CD14-positive monocyte (primary cell): ENCODE results near the gene TMEM119. TPM values are rescaled to one million over a fixed set of nuclear protein-coding genes. Genes with fewer than 3 reads are reported as not detected.

ENCODE experiments used
- DNase-seq, 3 donors: peaks; one replicate each; pipeline ENCODE4 v3.0.0-alpha.2; 2011 to 2022
- H2AFZ ChIP-seq: 2 replicates; pipeline ENCODE4 v1.6.0; 2012; ENCODE audit warnings: mild to moderate bottlenecking, low read depth, low read length, inconsistent platforms; ENCODE audit not compliant: insufficient read depth, poor library complexity, severe bottlenecking
- H3K27ac ChIP-seq, 2 donors: 1 replicate in 1 of 2; 2 replicates in 1 of 2; pipeline ENCODE4 v1.5.1; 2012 to 2013; ENCODE audit warnings: low read length in 2 of 2, control low read depth in 1 of 2, inconsistent platforms in 1 of 2, low read depth in 1 of 2, mild to moderate bottlenecking in 1 of 2
- H3K27me3 ChIP-seq, 2 donors: one replicate each; pipeline versions ENCODE4 v1.6.0 to v1.6.1; 2011 to 2013; ENCODE audit warnings: low read length in 2 of 2; ENCODE audit not compliant: control insufficient read depth in 2 of 2, insufficient read depth in 2 of 2
- H3K36me3 ChIP-seq, 2 donors: replicated peaks in 1 of 2; 1 replicate in 1 of 2; 2 replicates in 1 of 2; pipeline versions ENCODE4 v1.5.1 to v1.6.1; 2012 to 2013; ENCODE audit warnings: low read length in 2 of 2, control low read depth in 1 of 2, inconsistent platforms in 1 of 2, mild to moderate bottlenecking in 1 of 2; ENCODE audit not compliant: insufficient read depth in 2 of 2, control insufficient read depth in 1 of 2
- H3K4me1 ChIP-seq, 2 donors: 1 replicate in 1 of 2; 2 replicates in 1 of 2; pipeline versions ENCODE4 v1.5.1 to v1.6.1; 2012 to 2013; ENCODE audit warnings: low read length in 2 of 2, control low read depth in 1 of 2, inconsistent platforms in 1 of 2, mild to moderate bottlenecking in 1 of 2, moderate library complexity in 1 of 2; ENCODE audit not compliant: insufficient read depth in 2 of 2, control insufficient read depth in 1 of 2
- H3K4me2 ChIP-seq: replicated peaks from 2 replicates; pipeline ENCODE3; 2012; ENCODE audit warnings: low read length, moderate library complexity, mild to moderate bottlenecking; ENCODE audit not compliant: poor library complexity, severe bottlenecking; ENCODE audit errors: extremely low read depth
- H3K4me3 ChIP-seq, 3 experiments: fragments of 200-600 bp in 1 of 3; sonication (generic) in 1 of 3; replicated peaks in 1 of 3; 1 replicate in 2 of 3; 2 replicates in 1 of 3; pipeline ENCODE4 v1.5.1; 2011 to 2013; ENCODE audit warnings: low read length in 3 of 3, mild to moderate bottlenecking in 3 of 3, control low read depth in 2 of 3, low read depth in 2 of 3, inconsistent platforms in 1 of 3, moderate library complexity in 1 of 3
- H3K79me2 ChIP-seq: 2 replicates; pipeline ENCODE4 v1.6.0; 2012; ENCODE audit warnings: mild to moderate bottlenecking, control low read depth, inconsistent platforms, low read length, moderate library complexity; ENCODE audit not compliant: insufficient read depth
- H3K9ac ChIP-seq: 2 replicates; pipeline ENCODE4 v1.6.0; 2017; ENCODE audit warnings: low read length, mild to moderate bottlenecking; ENCODE audit not compliant: insufficient read depth, poor library complexity, severe bottlenecking
- H3K9me3 ChIP-seq, 2 donors: replicated peaks in 1 of 2; 1 replicate in 1 of 2; 2 replicates in 1 of 2; pipeline versions ENCODE4 v1.5.1 to v1.6.1; 2012 to 2013; ENCODE audit warnings: low read length in 2 of 2, control low read depth in 1 of 2; ENCODE audit not compliant: control insufficient read depth in 1 of 2, insufficient read depth in 1 of 2
- H4K20me1 ChIP-seq: 2 replicates; pipeline ENCODE4 v1.6.0; 2012; ENCODE audit warnings: mild to moderate bottlenecking, low read length, control low read depth, moderate library complexity; ENCODE audit not compliant: insufficient read depth
- H3K27ac Mint-ChIP-seq, 7 donors: one replicate each; pipeline ENCODE4 v1.8.0; 2020; ENCODE audit warnings: mild to moderate bottlenecking in 7 of 7, mixed read lengths in 7 of 7, moderate library complexity in 6 of 7, inconsistent platforms in 2 of 7
- H3K27me3 Mint-ChIP-seq, 3 donors: one replicate each; pipeline ENCODE4 v1.8.0; 2021 to 2022; ENCODE audit warnings: low read depth in 3 of 3, mild to moderate bottlenecking in 3 of 3, mixed read lengths in 3 of 3, moderate library complexity in 3 of 3, inconsistent platforms in 1 of 3
- H3K36me3 Mint-ChIP-seq, 2 donors: one replicate each; pipeline ENCODE4 v1.8.0; 2020; ENCODE audit warnings: mixed read lengths in 2 of 2, inconsistent platforms in 1 of 2, mild to moderate bottlenecking in 1 of 2
- H3K4me1 Mint-ChIP-seq: one replicate; pipeline ENCODE4 v1.8.0; 2020; ENCODE audit warnings: mild to moderate bottlenecking, mixed read lengths
- H3K4me3 Mint-ChIP-seq, 2 donors: one replicate each; pipeline ENCODE4 v1.8.0; 2020; ENCODE audit warnings: mild to moderate bottlenecking in 2 of 2, mixed read lengths in 2 of 2, moderate library complexity in 1 of 2
- H3K9me3 Mint-ChIP-seq, 7 donors: one replicate each; pipeline ENCODE4 v1.8.0; 2020 to 2022; ENCODE audit warnings: mixed read lengths in 7 of 7, mild to moderate bottlenecking in 6 of 7, moderate library complexity in 6 of 7, inconsistent platforms in 2 of 7
- CTCF ChIP-seq: fragments of 200-600 bp; IDR thresholded peaks from one replicate; pipeline ENCODE4 v1.8.0; 2022; ENCODE audit warnings: antibody characterized with exemption, mild to moderate bottlenecking
- WGBS: methylation state at CpG from one replicate; pipeline ENCODE4 v1.1.5; 2013; ENCODE audit warnings: missing lambda C conversion rate; ENCODE audit not compliant: insufficient coverage; 5-methylcytosine and 5-hydroxymethylcytosine counted together
- intact Hi-C, 2 donors: fragments of 100-400 bp; cut with micrococcal nuclease; formaldehyde crosslinking; loops; one replicate each; pipeline versions ENCODE4 v1.15.0 to v1.15.1; 2023
- polyA plus RNA-seq, 3 donors: library from polyadenylated mRNA; depleted of rRNA in 1 of 3; unstranded in 2 of 3; stranded (reverse) in 1 of 3; fragments of 300-500 nt in 2 of 3; fragments of >200 nt in 1 of 3; fragmentation: Illumina TruSeq in 2 of 3; gene quantifications; 1 replicate in 2 of 3; 2 replicates in 1 of 3; pipeline ENCODE4 v1.2.3, GENCODE V29; 2012 to 2021

Gene TMEM119
- polyA plus RNA-seq, 3 donors: 0.18 to 0.85 (median 0.56) TPM

GRCh38 chr12:108608616-108609015, 10.7 kb upstream of the TMEM119 start:
- 70% methylated on average over 4 of the region's 5 CpGs for WGBS
- Histone ChIP-seq H3K27ac (no peak overlapping the region), H3K27me3 (peaks cover 0 to 5% of the 10 kb centered on the region in 2 donors), H2AFZ (no peak overlapping the region), H3K9ac (no peak overlapping the region), H3K36me3 (no peaks in the 10 kb centered on the region), H3K79me2 (no peaks in the 10 kb centered on the region), H3K4me2 (no peak overlapping the region), H4K20me1 (no peaks in the 10 kb centered on the region), H3K4me1 (no peaks in the 10 kb centered on the region), H3K9me3 (no peaks in the 10 kb centered on the region), H3K4me3 (no peak overlapping the region)
- H3K4me3 Mint-ChIP-seq: no peak overlapping the region
- H3K27ac Mint-ChIP-seq: no peak overlapping the region
- peaks cover 9 to 19% (median 18%) of the 10 kb centered on the region in 3 donors for H3K27me3 Mint-ChIP-seq
- TF ChIP-seq CTCF: no peak
- no peak for DNase-seq
- no peaks in the 10 kb centered on the region for H3K36me3 Mint-ChIP-seq
- H3K4me1 Mint-ChIP-seq: no peaks in the 10 kb centered on the region
- H3K9me3 Mint-ChIP-seq: peaks cover 0 to 3% (median 0%) of the 10 kb centered on the region in 7 donors
- intact Hi-C loops: no loop called here

- H3K9me3 ChIP-seq: no peaks in the 10 kb centered on the region
- intact Hi-C loops: no loop called here
- no peaks in the 10 kb centered on the region for H3K79me2 ChIP-seq
- H3K27me3 Mint-ChIP-seq: peaks cover 9 to 19% (median 18%) of the 10 kb centered on the region in 3 donors
- no peak overlapping the region for H3K27ac ChIP-seq
- DNase-seq: no peak
- no peaks in the 10 kb centered on the region for H3K36me3 Mint-ChIP-seq
- H3K27ac Mint-ChIP-seq: no peak overlapping the region
- no peaks in the 10 kb centered on the region for H4K20me1 ChIP-seq
- H3K4me3 Mint-ChIP-seq: no peak overlapping the region
- H3K4me1 ChIP-seq: no peaks in the 10 kb centered on the region
- no peak overlapping the region for H2AFZ ChIP-seq
- peaks cover 0 to 3% (median 0%) of the 10 kb centered on the region in 7 donors for H3K9me3 Mint-ChIP-seq
- no peak overlapping the region for H3K4me3 ChIP-seq
- H3K9ac ChIP-seq: no peak overlapping the region
- TF ChIP-seq CTCF: no peak
- H3K27me3 ChIP-seq: peaks cover 0 to 5% of the 10 kb centered on the region in 2 donors
- no peaks in the 10 kb centered on the region for H3K36me3 ChIP-seq
- 96% methylated on average over 8 of the region's 10 CpGs for WGBS
- H3K4me1 Mint-ChIP-seq: no peaks in the 10 kb centered on the region
- H3K4me2 ChIP-seq: no peak overlapping the region
Measured at GRCh38 chr12:108607981-108608600, 10.2 kb upstream of the TMEM119 start.
